ENCODE data around the gene TRAF3.

Gene TRAF3

DNA sequence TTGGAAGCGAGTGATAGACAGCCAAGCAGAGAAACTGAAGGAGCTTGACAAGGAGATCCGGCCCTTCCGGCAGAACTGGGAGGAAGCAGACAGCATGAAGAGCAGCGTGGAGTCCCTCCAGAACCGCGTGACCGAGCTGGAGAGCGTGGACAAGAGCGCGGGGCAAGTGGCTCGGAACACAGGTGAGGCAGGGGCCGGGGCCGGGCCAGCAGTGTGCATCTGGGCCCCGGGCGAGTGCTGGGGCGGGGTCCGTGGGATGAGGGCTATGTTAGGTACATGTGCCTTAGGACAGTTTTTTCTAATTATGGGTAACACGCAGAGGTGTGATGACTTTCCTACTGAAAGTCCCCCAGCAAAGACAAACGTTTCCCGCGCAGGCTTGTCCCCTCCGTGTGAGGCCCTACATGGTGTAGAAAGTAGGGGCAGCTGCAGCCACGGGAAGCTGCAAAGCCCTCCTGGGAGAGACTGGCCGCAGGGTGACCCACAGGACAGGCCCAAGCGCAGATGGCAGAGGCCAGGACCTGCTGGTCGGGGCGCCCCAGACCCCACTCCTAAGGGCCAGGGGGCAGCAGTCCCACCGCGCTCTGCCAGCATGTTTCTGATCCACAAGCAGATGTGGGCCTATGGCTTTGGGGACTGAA, 126.1 kb downstream of the TRAF3 start:
- TF ChIP-seq JUND (IDR thresholded peaks at IDR 0.05; ENCODE audit: low read depth), result no peak
- in situ Hi-C loops (cut with HindIII; ENCODE audit: low pct_unique_long_range_greater_than_20kb, low sequenced_read_pairs), result no loop called here
- no peak for DNase-seq (ENCODE audit: low read depth in 1 of 2, low spot score in 1 of 2)

- no peak for DNase-seq (ENCODE audit: low read depth in 1 of 2, low spot score in 1 of 2)
- no peak for TF ChIP-seq JUND (IDR thresholded peaks at IDR 0.05; ENCODE audit: low read depth)
- in situ Hi-C loops (cut with HindIII; ENCODE audit: low pct_unique_long_range_greater_than_20kb, low sequenced_read_pairs), result no loop called here
Observed at GRCh38 chr14:102903889-102904512, 126.8 kb downstream of the TRAF3 start.

GRCh38 chr14:102905116-102906108, 128.2 kb downstream of the TRAF3 start:
- DNase-seq (ENCODE audit: low read depth in 1 of 2, low spot score in 1 of 2), result no peak
- in situ Hi-C loops (cut with HindIII; ENCODE audit: low pct_unique_long_range_greater_than_20kb, low sequenced_read_pairs), result no loop called here
- no peak for TF ChIP-seq JUND (IDR thresholded peaks at IDR 0.05; ENCODE audit: low read depth)

- TF ChIP-seq JUND (IDR thresholded peaks at IDR 0.05; ENCODE audit: low read depth), result no peak
- no peak for DNase-seq (ENCODE audit: low read depth in 1 of 2, low spot score in 1 of 2)
- in situ Hi-C loops (cut with HindIII; ENCODE audit: low pct_unique_long_range_greater_than_20kb, low sequenced_read_pairs), result no loop called here
Observed at GRCh38 chr14:102906616-102907302, 129.5 kb downstream of the TRAF3 start.

GRCh38 chr14:102907303-102907844, 130.1 kb downstream of the TRAF3 start:
- TF ChIP-seq JUND (IDR thresholded peaks at IDR 0.05; ENCODE audit: low read depth), result no peak

DNA sequence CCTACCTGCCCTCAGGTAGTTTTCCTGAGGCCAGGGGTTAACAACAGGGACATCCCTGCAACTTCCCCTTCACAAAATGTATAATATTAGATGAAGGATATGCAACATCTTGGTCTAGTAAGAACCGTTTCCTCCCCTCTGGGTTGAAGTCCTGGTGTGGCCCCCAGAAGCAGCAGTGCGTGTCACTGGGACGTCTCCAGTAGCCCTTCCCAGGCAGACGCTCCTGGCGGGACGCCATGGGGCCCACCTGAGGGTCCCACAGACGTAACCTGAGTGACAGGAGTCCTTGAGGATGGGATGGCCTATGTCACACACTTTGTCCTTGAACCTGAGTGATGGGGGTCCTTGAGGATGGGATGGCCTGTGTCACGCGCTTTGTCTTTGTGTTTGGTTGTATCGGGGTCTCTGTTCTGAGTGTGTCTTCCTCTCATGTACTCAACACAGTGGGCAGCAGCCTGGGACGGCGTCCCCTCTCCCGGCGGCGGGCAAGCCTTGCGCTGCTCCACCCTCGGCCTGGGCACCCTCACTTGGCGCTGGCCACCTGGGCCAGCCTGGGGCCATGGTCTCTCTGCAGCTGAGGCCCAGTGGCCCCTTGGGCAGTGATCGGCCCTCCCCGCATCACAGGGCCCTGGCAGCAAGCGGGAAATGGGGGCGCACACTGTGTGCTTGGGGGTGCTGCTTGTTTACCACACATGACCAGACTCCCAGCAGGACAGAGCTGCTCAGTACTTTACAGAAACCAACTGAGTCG, 130.9 kb downstream of the TRAF3 start:
- in situ Hi-C loops (cut with HindIII; ENCODE audit: low pct_unique_long_range_greater_than_20kb, low sequenced_read_pairs), result no loop called here

More at GRCh38 chr14:102907303-102907844, 130.1 kb downstream of the TRAF3 start:
- in situ Hi-C loops (cut with HindIII; ENCODE audit: low pct_unique_long_range_greater_than_20kb, low sequenced_read_pairs), result no loop called here
- DNase-seq (ENCODE audit: low read depth in 1 of 2, low spot score in 1 of 2), result no peak

GRCh38 chr14:102908766-102909455, 131.7 kb downstream of the TRAF3 start:
- no peak for TF ChIP-seq JUND (IDR thresholded peaks at IDR 0.05; ENCODE audit: low read depth)
- in situ Hi-C loops (cut with HindIII; ENCODE audit: low pct_unique_long_range_greater_than_20kb, low sequenced_read_pairs), result no loop called here
- no peak for DNase-seq (ENCODE audit: low read depth in 1 of 2, low spot score in 1 of 2)

More for the DNA sequence above, 130.9 kb downstream of the TRAF3 start:
- no peak for DNase-seq (ENCODE audit: low read depth in 1 of 2, low spot score in 1 of 2)
- no peak for TF ChIP-seq JUND (IDR thresholded peaks at IDR 0.05; ENCODE audit: low read depth)

DNA sequence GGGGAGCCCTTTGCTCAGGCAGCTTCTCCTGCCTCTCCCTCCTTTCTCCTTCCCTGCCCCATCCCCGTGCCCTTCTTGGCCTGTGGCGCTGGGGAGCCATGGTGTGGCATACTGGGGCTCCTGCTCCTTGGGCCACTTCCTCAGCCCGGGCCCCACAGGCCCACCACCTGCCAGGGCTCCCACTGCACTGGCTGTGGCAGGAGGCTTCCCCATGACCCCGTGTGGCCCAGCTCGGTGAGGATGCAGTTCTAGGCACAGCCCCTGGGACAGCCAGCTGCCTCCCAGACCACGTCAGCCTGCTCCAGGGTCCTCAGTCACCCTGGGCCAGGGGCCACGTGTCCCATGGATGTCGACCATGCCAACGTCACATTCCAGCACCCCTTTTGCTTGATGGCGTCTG, 132.2 kb downstream of the TRAF3 start:
- TF ChIP-seq JUND (IDR thresholded peaks at IDR 0.05; ENCODE audit: low read depth), result no peak
- in situ Hi-C loops (cut with HindIII; ENCODE audit: low pct_unique_long_range_greater_than_20kb, low sequenced_read_pairs), result no loop called here
- DNase-seq (ENCODE audit: low read depth in 1 of 2, low spot score in 1 of 2), result no peak

GRCh38 chr14:102909911-102910310, 132.7 kb downstream of the TRAF3 start:
- no peak for DNase-seq (ENCODE audit: low read depth in 1 of 2, low spot score in 1 of 2)
- no peak for TF ChIP-seq JUND (IDR thresholded peaks at IDR 0.05; ENCODE audit: low read depth)
- in situ Hi-C loops (cut with HindIII; ENCODE audit: low pct_unique_long_range_greater_than_20kb, low sequenced_read_pairs), result no loop called here

DNA sequence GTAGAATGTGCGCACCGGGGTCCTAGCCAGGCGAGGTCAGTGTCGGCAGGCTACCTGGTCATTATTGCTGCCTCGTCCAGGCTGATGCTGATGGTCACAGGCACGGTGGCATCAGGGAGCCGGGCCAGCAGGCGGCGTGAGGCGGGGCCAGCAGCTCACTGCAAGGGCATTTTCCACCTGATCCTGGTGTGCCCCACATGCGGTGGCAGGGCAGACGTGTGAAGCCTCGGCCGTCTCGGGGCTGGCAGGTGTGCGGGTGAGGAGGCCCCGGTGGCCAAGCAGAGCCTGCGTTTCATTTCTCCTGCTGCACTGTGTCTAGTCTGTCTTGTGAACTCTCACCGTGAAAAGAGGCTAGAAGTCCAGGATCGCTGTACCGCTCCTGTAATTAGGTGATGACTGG, 133.2 kb downstream of the TRAF3 start:
- in situ Hi-C loops (cut with HindIII; ENCODE audit: low pct_unique_long_range_greater_than_20kb, low sequenced_read_pairs), result no loop called here
- no peak for DNase-seq (ENCODE audit: low read depth in 1 of 2, low spot score in 1 of 2)
- TF ChIP-seq JUND (IDR thresholded peaks at IDR 0.05; ENCODE audit: low read depth), result no peak

DNA sequence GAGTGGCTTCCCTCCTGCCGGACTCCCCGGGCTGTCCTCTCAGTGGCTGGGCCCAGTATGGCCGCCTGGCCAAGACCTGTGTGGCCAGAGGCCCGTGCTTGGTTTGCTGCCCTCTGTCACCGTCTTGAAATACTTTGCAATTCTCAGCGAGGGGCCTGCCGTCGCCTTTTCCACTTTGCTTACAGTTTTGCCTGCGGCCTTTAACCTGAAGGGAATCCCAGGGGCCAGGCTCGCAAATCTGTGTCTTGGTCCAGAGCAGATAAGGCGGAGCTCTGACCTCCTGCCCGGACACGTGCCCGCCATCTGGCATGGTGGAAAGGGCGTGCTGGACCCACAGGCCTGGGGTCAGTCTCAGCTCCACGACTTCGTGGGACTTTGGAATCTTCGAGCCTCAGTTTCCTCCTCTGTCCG, 134.3 kb downstream of the TRAF3 start:
- TF ChIP-seq JUND (IDR thresholded peaks at IDR 0.05; ENCODE audit: low read depth), result no peak
- DNase-seq (ENCODE audit: low read depth in 1 of 2, low spot score in 1 of 2), result no peak
- in situ Hi-C loops (cut with HindIII; ENCODE audit: low pct_unique_long_range_greater_than_20kb, low sequenced_read_pairs), result no loop called here
